22Rv1 (cell line): ENCODE data around the gene GSG1L.

ENCODE experiments used
- CTCF ChIP-seq: fragments of 450-650 bp; IDR thresholded peaks from 2 replicates; pipeline ENCODE4 v1.5.1; 2017; ENCODE audit warnings: mild to moderate bottlenecking
- ZFX ChIP-seq: fragments of 450-650 bp; IDR thresholded peaks from 2 replicates; pipeline ENCODE4 v1.6.1; 2017; ENCODE audit warnings: antibody characterized with exemption, borderline replicate concordance

DNA sequence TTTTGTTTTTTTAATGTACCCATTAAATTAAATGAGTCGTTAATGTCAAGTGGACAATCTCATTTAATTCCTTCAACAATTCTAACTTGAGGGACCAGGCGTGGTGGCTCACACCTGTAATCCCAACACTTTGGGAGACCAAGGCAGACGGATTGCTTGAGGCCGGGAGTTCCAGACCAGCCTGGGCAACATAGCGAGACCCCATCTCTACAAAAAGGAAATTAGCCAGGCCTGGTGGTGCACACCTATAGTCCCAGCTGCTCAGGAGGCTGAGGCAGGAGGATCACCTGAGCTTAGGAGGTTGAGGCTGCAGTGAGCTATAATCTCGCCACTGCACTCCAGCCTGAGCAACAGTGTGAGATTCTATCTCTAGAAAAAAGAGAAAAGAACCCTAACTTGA is 20.7 kb upstream of the GSG1L start:
- no peak for TF ChIP-seq CTCF
- no peak for TF ChIP-seq ZFX
